ENCODE results near the gene EID1.

Gene EID1

GRCh38 chr15:48898032-48898431 is 20.1 kb downstream of the EID1 start:
- ATAC-seq (ENCODE audit: insufficient read depth, low read depth) (no peak), DNase-seq (no peak)
- no peaks in the 10 kb centered on the region for H3K27me3 ChIP-seq (ENCODE audit: insufficient read depth, low read length, poor library complexity)
- H3K4me2 ChIP-seq (ENCODE audit: insufficient read depth, low read length), result no peak overlapping the region
- H3K36me3 ChIP-seq (ENCODE audit: insufficient read depth, low read length), result no peaks in the 10 kb centered on the region
- no peaks in the 10 kb centered on the region for H3K9me3 ChIP-seq (ENCODE audit: insufficient read depth, low read length, severe bottlenecking)
- no peaks in the 10 kb centered on the region for H3K4me1 ChIP-seq (ENCODE audit: insufficient read depth, low read length)
- H3K9ac ChIP-seq (ENCODE audit: low read depth, low read length), result no peak overlapping the region
- H3K27ac ChIP-seq (ENCODE audit: low read length), result no peak overlapping the region
- H3K79me2 ChIP-seq (ENCODE audit: insufficient read depth, low read length), result no peaks in the 10 kb centered on the region
- H3K4me3 ChIP-seq (ENCODE audit: low read depth in 1 of 2, low read length in 2 of 2), result no peak overlapping the region
- TF ChIP-seq CTCF (IDR thresholded peaks at IDR 0.05; ENCODE audit: borderline replicate concordance, extremely low read depth, low read length, poor library complexity, severe bottlenecking), result no peak
- no peak for TF ChIP-seq EZH2 (IDR thresholded peaks at IDR 0.05; ENCODE audit: borderline replicate concordance, low read depth, low read length, severe bottlenecking)
- no peaks in the 10 kb centered on the region for H4K20me1 ChIP-seq (ENCODE audit: insufficient read depth, low read length)
- no peak overlapping the region for H2AFZ ChIP-seq (ENCODE audit: low read depth, low read length)

GRCh38 chr15:48898446-48898845 is 20.5 kb downstream of the EID1 start:
- no peaks in the 10 kb centered on the region for H3K36me3 ChIP-seq (ENCODE audit: insufficient read depth, low read length)
- H3K27me3 ChIP-seq (ENCODE audit: insufficient read depth, low read length, poor library complexity), result no peaks in the 10 kb centered on the region
- H2AFZ ChIP-seq (ENCODE audit: low read depth, low read length), result no peak overlapping the region
- H3K27ac ChIP-seq (ENCODE audit: low read length), result no peak overlapping the region
- H4K20me1 ChIP-seq (ENCODE audit: insufficient read depth, low read length), result no peaks in the 10 kb centered on the region
- ATAC-seq (ENCODE audit: insufficient read depth, low read depth) (no peak), DNase-seq (no peak)
- H3K4me3 ChIP-seq (ENCODE audit: low read depth in 1 of 2, low read length in 2 of 2), result no peak overlapping the region
- no peaks in the 10 kb centered on the region for H3K9me3 ChIP-seq (ENCODE audit: insufficient read depth, low read length, severe bottlenecking)
- no peak overlapping the region for H3K9ac ChIP-seq (ENCODE audit: low read depth, low read length)
- TF ChIP-seq CTCF (IDR thresholded peaks at IDR 0.05; ENCODE audit: borderline replicate concordance, extremely low read depth, low read length, poor library complexity, severe bottlenecking) (no peak), EZH2 (IDR thresholded peaks at IDR 0.05; ENCODE audit: borderline replicate concordance, low read depth, low read length, severe bottlenecking) (no peak)
- no peak overlapping the region for H3K4me2 ChIP-seq (ENCODE audit: insufficient read depth, low read length)
- H3K79me2 ChIP-seq (ENCODE audit: insufficient read depth, low read length), result no peaks in the 10 kb centered on the region
- H3K4me1 ChIP-seq (ENCODE audit: insufficient read depth, low read length), result no peaks in the 10 kb centered on the region

GRCh38 chr15:48899793-48900192 is 21.9 kb downstream of the EID1 start:
- DNase-seq (no peak), ATAC-seq (ENCODE audit: insufficient read depth, low read depth) (no peak)
- no peaks in the 10 kb centered on the region for H3K27me3 ChIP-seq (ENCODE audit: insufficient read depth, low read length, poor library complexity)
- H3K4me3 ChIP-seq (ENCODE audit: low read depth in 1 of 2, low read length in 2 of 2), result no peak overlapping the region
- H3K4me2 ChIP-seq (ENCODE audit: insufficient read depth, low read length), result no peak overlapping the region
- H2AFZ ChIP-seq (ENCODE audit: low read depth, low read length), result no peak overlapping the region
- no peaks in the 10 kb centered on the region for H4K20me1 ChIP-seq (ENCODE audit: insufficient read depth, low read length)
- TF ChIP-seq CTCF (IDR thresholded peaks at IDR 0.05; ENCODE audit: borderline replicate concordance, extremely low read depth, low read length, poor library complexity, severe bottlenecking) (no peak), EZH2 (IDR thresholded peaks at IDR 0.05; ENCODE audit: borderline replicate concordance, low read depth, low read length, severe bottlenecking) (no peak)
- H3K36me3 ChIP-seq (ENCODE audit: insufficient read depth, low read length), result no peaks in the 10 kb centered on the region
- H3K27ac ChIP-seq (ENCODE audit: low read length), result no peak overlapping the region
- no peak overlapping the region for H3K9ac ChIP-seq (ENCODE audit: low read depth, low read length)
- no peaks in the 10 kb centered on the region for H3K9me3 ChIP-seq (ENCODE audit: insufficient read depth, low read length, severe bottlenecking)
- H3K79me2 ChIP-seq (ENCODE audit: insufficient read depth, low read length), result no peaks in the 10 kb centered on the region
- no peaks in the 10 kb centered on the region for H3K4me1 ChIP-seq (ENCODE audit: insufficient read depth, low read length)

- Histone ChIP-seq H3K27ac (ENCODE audit: low read length) (no peak overlapping the region), H3K36me3 (ENCODE audit: insufficient read depth, low read length) (no peaks in the 10 kb centered on the region), H3K4me2 (ENCODE audit: insufficient read depth, low read length) (no peak overlapping the region), H3K9ac (ENCODE audit: low read depth, low read length) (no peak overlapping the region), H4K20me1 (ENCODE audit: insufficient read depth, low read length) (no peaks in the 10 kb centered on the region), H2AFZ (ENCODE audit: low read depth, low read length) (no peak overlapping the region), H3K27me3 (ENCODE audit: insufficient read depth, low read length, poor library complexity) (no peaks in the 10 kb centered on the region), H3K4me1 (ENCODE audit: insufficient read depth, low read length) (no peaks in the 10 kb centered on the region), H3K79me2 (ENCODE audit: insufficient read depth, low read length) (no peaks in the 10 kb centered on the region), H3K9me3 (ENCODE audit: insufficient read depth, low read length, severe bottlenecking) (no peaks in the 10 kb centered on the region), H3K4me3 (ENCODE audit: low read depth in 1 of 2, low read length in 2 of 2) (no peak overlapping the region)
- DNase-seq (no peak), ATAC-seq (ENCODE audit: insufficient read depth, low read depth) (no peak)
- TF ChIP-seq CTCF (IDR thresholded peaks at IDR 0.05; ENCODE audit: borderline replicate concordance, extremely low read depth, low read length, poor library complexity, severe bottlenecking), result no peak
- no peak for TF ChIP-seq EZH2 (IDR thresholded peaks at IDR 0.05; ENCODE audit: borderline replicate concordance, low read depth, low read length, severe bottlenecking)
Observed at GRCh38 chr15:48904758-48905157, 26.8 kb downstream of the EID1 start.

Data from DND-41 (cell line).